Measurements from ENCODE around the gene EPS15.
"Not testable (repeated sequence)": the region's sequence is repeated elsewhere in the genome, so short reads cannot be mapped to it uniquely, and the experiment has no call there.

Gene EPS15

GRCh38 chr1:51519048-51519864 lies at the start of gene EPS15:
TSS of gene EPS15 (minus strand) at chr1:51519266. CDS start at chr1:51519231, 35 bp downstream.
- peak; percentile 91 for DNase-seq

- no peak for DNase-seq
These were observed 49.3 kb upstream of the EPS15 start for GRCh38 chr1:51568231-51568935.

GRCh38 chr1:51567653-51568052 lies 48.6 kb upstream of the EPS15 start:
- no peak for DNase-seq

GRCh38 chr1:51566260-51566659 lies 47.2 kb upstream of the EPS15 start:
- no peak for DNase-seq

- no peak for DNase-seq
These were observed 45.9 kb upstream of the EPS15 start for GRCh38 chr1:51565009-51565408.

- DNase-seq = peak; percentile 28
These were observed 45.1 kb upstream of the EPS15 start for GRCh38 chr1:51564124-51564523.

- no peak for DNase-seq
These were observed 42.6 kb upstream of the EPS15 start for GRCh38 chr1:51561702-51562101.

- not testable (repeated sequence) for DNase-seq
These were observed 41.8 kb upstream of the EPS15 start for GRCh38 chr1:51560895-51561294.

- no peak for DNase-seq
These were observed 41.0 kb upstream of the EPS15 start for GRCh38 chr1:51560034-51560433.

- DNase-seq = no peak
These were observed 40.4 kb upstream of the EPS15 start for GRCh38 chr1:51559501-51559900.

- no peak for DNase-seq
These were observed 40.0 kb upstream of the EPS15 start for GRCh38 chr1:51559064-51559500.

GRCh38 chr1:51558375-51558924 lies 39.4 kb upstream of the EPS15 start:
- DNase-seq = no peak

GRCh38 chr1:51557168-51557567 lies 38.1 kb upstream of the EPS15 start:
- DNase-seq = no peak

GRCh38 chr1:51555866-51556619 lies 37.0 kb upstream of the EPS15 start:
- DNase-seq = no peak

- DNase-seq = no peak
These were observed 34.8 kb upstream of the EPS15 start for GRCh38 chr1:51553911-51554310.

- no peak for DNase-seq
These were observed 34.1 kb upstream of the EPS15 start for GRCh38 chr1:51552929-51553807.

GRCh38 chr1:51551848-51552296 lies 32.8 kb upstream of the EPS15 start:
- DNase-seq = no peak

GRCh38 chr1:51551081-51551480 lies 32.0 kb upstream of the EPS15 start:
- no peak for DNase-seq

GRCh38 chr1:51549901-51550300 lies 30.8 kb upstream of the EPS15 start:
- DNase-seq = no peak

- DNase-seq = no peak
These were observed 30.1 kb upstream of the EPS15 start for GRCh38 chr1:51549016-51549619.

- no peak for DNase-seq
These were observed 24.8 kb upstream of the EPS15 start for GRCh38 chr1:51543858-51544257.

Data from CD4-positive, alpha-beta T cell treated with Interleukin-17A for 1 hour (primary cell).